ENCODE data around the gene CLGN. TPM values are rescaled to one million over a fixed set of nuclear protein-coding genes. Genes with fewer than 3 reads are reported as not detected.

The CLGN gene
- total and polyA plus RNA-seq, 2 of the 13 experiments (the other 11 are each of a cell fraction or from before 2014, with no cell fraction given): 7.2 to 17.0 TPM

GRCh38 chr4:140363051-140363450, 64.4 kb downstream of the CLGN start (continued):
- TF ChIP-seq HOMEZ (CRISPR knock-in tag; IDR thresholded peaks at IDR 0.05; ENCODE audit: low read depth): peak; percentile 80; the same call in 1 of the 2 replicates
- peak; percentile 56; the same call in 1 of the 2 replicates for TF ChIP-seq KDM6A (CRISPR knock-in tag; IDR thresholded peaks at IDR 0.05; ENCODE audit: low read depth)
- no peak for TF ChIP-seq IRX3 (CRISPR knock-in tag; IDR thresholded peaks at IDR 0.05; ENCODE audit: borderline replicate concordance, low read depth)
- TF ChIP-seq, protein P1, sequence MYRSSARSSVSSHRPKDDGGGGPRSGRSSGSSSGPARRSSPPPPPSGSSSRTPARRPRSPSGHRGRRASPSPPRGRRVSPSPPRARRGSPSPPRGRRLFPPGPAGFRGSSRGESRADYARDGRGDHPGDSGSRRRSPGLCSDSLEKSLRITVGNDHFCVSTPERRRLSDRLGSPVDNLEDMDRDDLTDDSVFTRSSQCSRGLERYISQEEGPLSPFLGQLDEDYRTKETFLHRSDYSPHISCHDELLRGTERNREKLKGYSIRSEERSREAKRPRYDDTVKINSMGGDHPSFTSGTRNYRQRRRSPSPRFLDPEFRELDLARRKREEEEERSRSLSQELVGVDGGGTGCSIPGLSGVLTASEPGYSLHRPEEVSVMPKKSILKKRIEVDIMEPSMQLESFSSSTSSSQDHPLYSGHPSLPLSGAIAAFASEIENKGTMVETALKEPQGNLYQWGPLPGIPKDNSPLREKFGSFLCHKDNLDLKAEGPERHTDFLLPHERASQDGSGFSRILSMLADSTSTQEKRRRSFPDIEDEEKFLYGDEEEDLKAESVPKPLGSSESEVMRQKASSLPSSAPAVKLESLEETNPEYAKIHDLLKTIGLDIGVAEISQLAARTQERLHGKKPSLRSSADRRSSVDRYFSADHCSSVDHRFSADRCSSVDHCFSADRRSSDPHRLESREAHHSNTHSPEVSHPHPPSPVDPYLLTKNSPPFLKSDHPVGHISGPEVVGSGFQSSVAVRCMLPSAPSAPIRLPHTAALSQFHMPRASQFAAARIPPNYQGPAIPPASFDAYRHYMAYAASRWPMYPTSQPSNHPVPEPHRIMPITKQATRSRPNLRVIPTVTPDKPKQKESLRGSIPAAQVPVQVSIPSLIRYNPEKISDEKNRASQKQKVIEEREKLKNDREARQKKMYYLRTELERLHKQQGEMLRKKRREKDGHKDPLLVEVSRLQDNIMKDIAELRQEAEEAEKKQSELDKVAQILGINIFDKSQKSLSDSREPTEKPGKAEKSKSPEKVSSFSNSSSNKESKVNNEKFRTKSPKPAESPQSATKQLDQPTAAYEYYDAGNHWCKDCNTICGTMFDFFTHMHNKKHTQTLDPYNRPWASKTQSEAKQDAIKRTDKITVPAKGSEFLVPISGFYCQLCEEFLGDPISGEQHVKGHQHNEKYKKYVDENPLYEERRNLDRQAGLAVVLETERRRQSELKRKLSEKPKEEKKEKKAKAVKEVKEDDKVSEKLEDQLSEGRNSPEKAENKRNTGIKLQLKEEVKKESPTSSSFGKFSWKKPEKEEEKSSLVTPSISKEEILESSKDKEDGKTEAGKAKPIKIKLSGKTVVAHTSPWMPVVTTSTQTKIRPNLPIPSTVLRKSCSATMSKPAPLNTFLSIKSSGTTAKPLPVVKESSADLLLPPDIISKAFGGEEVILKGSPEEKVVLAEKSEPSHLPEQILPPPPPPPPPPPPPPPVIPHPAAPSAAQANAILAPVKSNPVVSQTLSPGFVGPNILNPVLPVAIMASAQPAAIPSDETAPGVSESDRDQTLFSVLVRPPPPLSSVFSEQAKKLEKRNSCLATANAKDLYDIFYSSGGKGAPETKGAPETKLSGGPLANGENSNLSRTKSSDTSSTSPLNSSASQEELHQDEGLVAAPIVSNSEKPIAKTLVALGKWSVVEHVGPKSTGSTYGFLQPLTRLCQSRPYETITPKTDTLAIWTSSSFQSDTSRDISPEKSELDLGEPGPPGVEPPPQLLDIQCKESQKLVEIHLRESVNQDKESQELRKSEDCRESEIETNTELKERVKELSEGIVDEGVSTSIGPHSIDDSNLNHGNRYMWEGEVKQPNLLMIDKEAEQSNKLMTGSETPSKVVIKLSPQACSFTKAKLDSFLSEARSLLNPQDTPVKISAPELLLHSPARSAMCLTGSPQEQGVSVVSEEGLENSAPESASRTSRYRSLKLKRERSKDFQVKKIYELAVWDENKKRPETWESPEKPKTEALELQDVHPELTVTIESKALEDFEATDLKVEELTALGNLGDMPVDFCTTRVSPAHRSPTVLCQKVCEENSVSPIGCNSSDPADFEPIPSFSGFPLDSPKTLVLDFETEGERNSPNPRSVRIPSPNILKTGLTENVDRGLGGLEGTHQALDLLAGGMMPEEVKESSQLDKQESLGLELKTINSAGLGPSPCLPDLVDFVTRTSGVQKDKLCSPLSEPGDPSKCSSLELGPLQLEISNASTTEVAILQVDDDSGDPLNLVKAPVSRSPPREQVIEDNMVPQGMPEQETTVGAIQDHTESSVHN (CRISPR knock-in tag; IDR thresholded peaks at IDR 0.05): no peak
- TF ChIP-seq, protein P2, sequence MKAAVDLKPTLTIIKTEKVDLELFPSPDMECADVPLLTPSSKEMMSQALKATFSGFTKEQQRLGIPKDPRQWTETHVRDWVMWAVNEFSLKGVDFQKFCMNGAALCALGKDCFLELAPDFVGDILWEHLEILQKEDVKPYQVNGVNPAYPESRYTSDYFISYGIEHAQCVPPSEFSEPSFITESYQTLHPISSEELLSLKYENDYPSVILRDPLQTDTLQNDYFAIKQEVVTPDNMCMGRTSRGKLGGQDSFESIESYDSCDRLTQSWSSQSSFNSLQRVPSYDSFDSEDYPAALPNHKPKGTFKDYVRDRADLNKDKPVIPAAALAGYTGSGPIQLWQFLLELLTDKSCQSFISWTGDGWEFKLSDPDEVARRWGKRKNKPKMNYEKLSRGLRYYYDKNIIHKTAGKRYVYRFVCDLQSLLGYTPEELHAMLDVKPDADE (CRISPR knock-in tag; IDR thresholded peaks at IDR 0.05): no peak
- no peak for TF ChIP-seq SAFB2 (CRISPR knock-in tag; IDR thresholded peaks at IDR 0.05; ENCODE audit: borderline replicate concordance, low read depth)
- no peak for TF ChIP-seq POLR2A (IDR thresholded peaks at IDR 0.05; ENCODE audit: insufficient read depth in 1 of 2, low read depth in 2 of 2, low read length in 2 of 2)
- TF ChIP-seq FOXJ3 (CRISPR knock-in tag; IDR thresholded peaks at IDR 0.05; ENCODE audit: borderline replicate concordance): peak; percentile 57; the same call in 1 of the 2 replicates
- TF ChIP-seq ZNF274 (CRISPR knock-in tag; IDR thresholded peaks at IDR 0.05): no peak
- TF ChIP-seq, protein P3, sequence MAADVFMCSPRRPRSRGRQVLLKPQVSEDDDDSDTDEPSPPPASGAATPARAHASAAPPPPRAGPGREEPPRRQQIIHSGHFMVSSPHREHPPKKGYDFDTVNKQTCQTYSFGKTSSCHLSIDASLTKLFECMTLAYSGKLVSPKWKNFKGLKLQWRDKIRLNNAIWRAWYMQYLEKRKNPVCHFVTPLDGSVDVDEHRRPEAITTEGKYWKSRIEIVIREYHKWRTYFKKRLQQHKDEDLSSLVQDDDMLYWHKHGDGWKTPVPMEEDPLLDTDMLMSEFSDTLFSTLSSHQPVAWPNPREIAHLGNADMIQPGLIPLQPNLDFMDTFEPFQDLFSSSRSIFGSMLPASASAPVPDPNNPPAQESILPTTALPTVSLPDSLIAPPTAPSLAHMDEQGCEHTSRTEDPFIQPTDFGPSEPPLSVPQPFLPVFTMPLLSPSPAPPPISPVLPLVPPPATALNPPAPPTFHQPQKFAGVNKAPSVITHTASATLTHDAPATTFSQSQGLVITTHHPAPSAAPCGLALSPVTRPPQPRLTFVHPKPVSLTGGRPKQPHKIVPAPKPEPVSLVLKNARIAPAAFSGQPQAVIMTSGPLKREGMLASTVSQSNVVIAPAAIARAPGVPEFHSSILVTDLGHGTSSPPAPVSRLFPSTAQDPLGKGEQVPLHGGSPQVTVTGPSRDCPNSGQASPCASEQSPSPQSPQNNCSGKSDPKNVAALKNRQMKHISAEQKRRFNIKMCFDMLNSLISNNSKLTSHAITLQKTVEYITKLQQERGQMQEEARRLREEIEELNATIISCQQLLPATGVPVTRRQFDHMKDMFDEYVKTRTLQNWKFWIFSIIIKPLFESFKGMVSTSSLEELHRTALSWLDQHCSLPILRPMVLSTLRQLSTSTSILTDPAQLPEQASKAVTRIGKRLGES (CRISPR knock-in tag; IDR thresholded peaks at IDR 0.05; ENCODE audit: borderline replicate concordance): no peak
- TF ChIP-seq ZNF24 (IDR thresholded peaks at IDR 0.05): no peak
- TF ChIP-seq ZNF709 (CRISPR knock-in tag; IDR thresholded peaks at IDR 0.05): no peak
- TF ChIP-seq FOXA3 (CRISPR knock-in tag; IDR thresholded peaks at IDR 0.05): peak; percentile 55; the same call in 1 of the 2 replicates
- no peak for TF ChIP-seq ZKSCAN8 (CRISPR knock-in tag; IDR thresholded peaks at IDR 0.05; ENCODE audit: borderline replicate concordance)
- no peak for TF ChIP-seq ZSCAN22 (CRISPR knock-in tag; IDR thresholded peaks at IDR 0.05)
- TF ChIP-seq, protein P4, sequence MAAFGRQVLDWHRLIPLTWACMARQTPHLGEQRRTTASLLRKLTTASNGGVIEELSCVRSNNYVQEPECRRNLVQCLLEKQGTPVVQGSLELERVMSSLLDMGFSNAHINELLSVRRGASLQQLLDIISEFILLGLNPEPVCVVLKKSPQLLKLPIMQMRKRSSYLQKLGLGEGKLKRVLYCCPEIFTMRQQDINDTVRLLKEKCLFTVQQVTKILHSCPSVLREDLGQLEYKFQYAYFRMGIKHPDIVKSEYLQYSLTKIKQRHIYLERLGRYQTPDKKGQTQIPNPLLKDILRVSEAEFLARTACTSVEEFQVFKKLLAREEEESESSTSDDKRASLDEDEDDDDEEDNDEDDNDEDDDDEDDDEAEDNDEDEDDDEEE (CRISPR knock-in tag; IDR thresholded peaks at IDR 0.05): no peak
